Osteoblast (primary cell): Measurements from ENCODE around the gene TTBK1. TPM values are rescaled to one million over a fixed set of nuclear protein-coding genes. Genes with fewer than 3 reads are reported as not detected.

ENCODE experiments used
- DNase-seq: peaks from one replicate; pipeline ENCODE4 v3.0.0; 2011; ENCODE audit warnings: low spot score, mixed read lengths; ENCODE audit not compliant: insufficient read length; ENCODE audit errors: missing footprints
- H2AFZ ChIP-seq: 2 replicates; pipeline ENCODE4 v1.6.0; 2011; ENCODE audit warnings: mild to moderate bottlenecking, low read length
- H3K27ac ChIP-seq: 2 replicates; pipeline ENCODE4 v1.5.1; 2011; ENCODE audit warnings: mild to moderate bottlenecking, low read depth, low read length, moderate library complexity
- H3K27me3 ChIP-seq: 2 replicates; pipeline ENCODE4 v1.6.0; 2012; ENCODE audit warnings: mild to moderate bottlenecking, control low read depth, inconsistent platforms, low read length, moderate library complexity; ENCODE audit not compliant: insufficient read depth
- H3K36me3 ChIP-seq: 2 replicates; pipeline ENCODE4 v1.5.1; 2011; ENCODE audit warnings: mild to moderate bottlenecking, low read length, control low read depth, moderate library complexity; ENCODE audit not compliant: insufficient read depth
- H3K4me1 ChIP-seq: 2 replicates; pipeline ENCODE4 v1.5.1; 2011; ENCODE audit warnings: mild to moderate bottlenecking, low read length, control low read depth, moderate library complexity; ENCODE audit not compliant: insufficient read depth
- H3K4me2 ChIP-seq: 2 replicates; pipeline ENCODE4 v1.6.0; 2011; ENCODE audit warnings: mild to moderate bottlenecking, low read length; ENCODE audit not compliant: insufficient read depth
- H3K4me3 ChIP-seq: fragments of 200-600 bp; sonication (generic); 3 replicates; pipeline ENCODE4 v1.5.1; 2012; ENCODE audit warnings: mild to moderate bottlenecking, low read length, inconsistent platforms; ENCODE audit not compliant: insufficient read depth
- H3K79me2 ChIP-seq: 2 replicates; pipeline ENCODE4 v1.6.0; 2012; ENCODE audit warnings: mild to moderate bottlenecking, low read length, control low read depth, inconsistent platforms; ENCODE audit not compliant: insufficient read depth
- H3K9me3 ChIP-seq: 2 replicates; pipeline ENCODE4 v1.5.1; 2011; ENCODE audit warnings: low read depth, low read length, control low read depth
- H4K20me1 ChIP-seq: 2 replicates; pipeline ENCODE4 v1.6.0; 2012; ENCODE audit warnings: mild to moderate bottlenecking, low read length, control low read depth; ENCODE audit not compliant: insufficient read depth
- CTCF ChIP-seq: IDR thresholded peaks from 2 replicates; pipeline ENCODE4 v1.5.1; 2011; ENCODE audit warnings: mild to moderate bottlenecking, low read depth, low read length, moderate library complexity; ENCODE audit errors: extremely low read depth
- total RNA-seq: library from RNA; depleted of rRNA; stranded (reverse); fragments of >200 nt; gene quantifications from 2 replicates; pipeline ENCODE4 v1.2.3, GENCODE V29; 2012

Gene TTBK1
- total RNA-seq, 1 donor: under 0.01 TPM

- Histone ChIP-seq H3K27me3 (peaks cover 25% of the 10 kb centered on the region), H3K4me2 (no peak overlapping the region), H3K4me3 (no peak overlapping the region), H3K9me3 (no peaks in the 10 kb centered on the region), H4K20me1 (no peaks in the 10 kb centered on the region), H3K79me2 (no peaks in the 10 kb centered on the region), H3K36me3 (no peaks in the 10 kb centered on the region), H2AFZ (no peak overlapping the region), H3K27ac (no peak overlapping the region), H3K4me1 (peaks cover 3% of the 10 kb centered on the region)
- no peak for TF ChIP-seq CTCF
- DNase-seq: peak; percentile 69
Measured at GRCh38 chr6:43255408-43256054, 12.2 kb downstream of the TTBK1 start.

DNA sequence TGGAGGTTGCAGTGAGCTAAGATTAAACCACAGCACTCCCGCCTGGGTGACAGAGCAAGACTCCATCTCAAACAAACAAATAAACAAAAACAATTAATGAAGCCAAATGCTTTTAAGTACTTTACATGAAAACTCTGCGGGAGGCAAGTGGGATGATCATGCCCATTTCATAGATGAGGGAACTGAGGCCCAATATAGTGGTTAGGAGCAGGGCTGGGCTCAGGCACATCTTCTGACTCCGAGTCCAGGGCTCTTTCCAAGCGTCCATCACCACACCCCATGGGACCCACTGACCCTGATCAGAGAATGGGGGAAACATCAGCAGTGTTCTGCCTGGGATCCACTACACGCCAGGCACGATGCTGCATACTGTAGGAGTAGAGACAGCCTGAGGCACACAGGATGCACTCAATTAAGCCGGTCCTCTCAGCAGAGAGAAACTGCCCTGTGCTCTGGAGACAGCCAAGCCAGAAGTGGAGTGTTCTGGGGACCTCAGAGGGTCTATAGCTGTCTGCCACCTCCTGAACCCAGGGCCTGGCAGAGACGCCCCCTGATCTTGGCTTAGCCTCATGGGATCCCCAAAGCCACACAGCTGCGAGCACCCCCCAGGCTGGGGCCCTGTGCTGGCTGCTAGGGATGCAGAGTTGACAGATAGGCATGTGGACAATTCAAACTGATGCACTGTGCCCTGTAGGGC lies 13.5 kb downstream of the TTBK1 start:
- Histone ChIP-seq H3K9me3 (no peaks in the 10 kb centered on the region), H2AFZ (no peak overlapping the region), H3K4me3 (no peak overlapping the region), H3K79me2 (no peaks in the 10 kb centered on the region), H4K20me1 (no peaks in the 10 kb centered on the region), H3K4me1 (peaks cover 1% of the 10 kb centered on the region), H3K36me3 (no peaks in the 10 kb centered on the region), H3K27ac (no peak overlapping the region), H3K27me3 (peaks cover 16% of the 10 kb centered on the region), H3K4me2 (no peak overlapping the region)
- TF ChIP-seq CTCF: no peak
- peak; percentile 60 for DNase-seq

DNA sequence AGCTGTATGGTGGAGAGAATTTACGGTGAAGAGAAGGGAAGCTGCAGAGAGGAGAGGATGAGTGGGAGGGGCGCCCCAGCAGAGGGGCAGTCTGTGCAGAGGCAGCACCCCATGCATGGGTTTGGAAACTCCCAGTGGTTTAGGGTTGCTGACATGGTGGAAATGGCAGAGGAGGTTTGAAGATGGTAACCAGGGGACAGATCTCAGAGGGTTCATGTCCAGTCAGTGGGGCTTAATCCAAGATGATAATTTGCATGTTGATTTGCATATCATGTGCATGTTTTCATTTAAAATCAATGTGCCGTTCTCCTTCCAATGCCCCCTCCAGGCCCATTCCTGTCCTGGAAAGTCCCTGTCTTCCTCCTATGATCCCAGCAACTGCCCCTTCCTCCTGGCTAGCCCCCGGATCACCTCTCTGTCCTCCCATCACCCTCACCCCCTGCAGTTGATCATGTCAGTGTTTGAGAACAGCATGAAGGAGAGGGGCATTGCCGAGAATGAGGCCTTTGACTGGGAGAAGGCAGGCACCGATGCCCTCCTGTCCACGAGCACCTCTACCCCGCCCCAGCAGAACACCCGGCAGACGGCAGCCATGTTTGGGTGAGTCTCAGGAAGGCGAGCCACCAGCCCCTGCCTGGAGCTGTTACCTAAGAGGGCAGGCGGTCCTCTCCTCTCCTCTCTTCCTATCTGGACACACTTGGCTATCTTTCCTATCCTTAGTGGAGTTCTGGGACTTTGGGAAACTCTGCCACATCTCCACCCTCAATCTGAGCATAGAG lies 14.3 kb downstream of the TTBK1 start:
- Histone ChIP-seq H3K4me1 (no peaks in the 10 kb centered on the region), H4K20me1 (no peaks in the 10 kb centered on the region), H3K36me3 (no peaks in the 10 kb centered on the region), H3K27me3 (peaks cover 13% of the 10 kb centered on the region), H3K4me2 (no peak overlapping the region), H3K27ac (no peak overlapping the region), H3K9me3 (no peaks in the 10 kb centered on the region), H2AFZ (no peak overlapping the region), H3K79me2 (no peaks in the 10 kb centered on the region), H3K4me3 (no peak overlapping the region)
- TF ChIP-seq CTCF: no peak
- DNase-seq: peak; percentile 59

DNA sequence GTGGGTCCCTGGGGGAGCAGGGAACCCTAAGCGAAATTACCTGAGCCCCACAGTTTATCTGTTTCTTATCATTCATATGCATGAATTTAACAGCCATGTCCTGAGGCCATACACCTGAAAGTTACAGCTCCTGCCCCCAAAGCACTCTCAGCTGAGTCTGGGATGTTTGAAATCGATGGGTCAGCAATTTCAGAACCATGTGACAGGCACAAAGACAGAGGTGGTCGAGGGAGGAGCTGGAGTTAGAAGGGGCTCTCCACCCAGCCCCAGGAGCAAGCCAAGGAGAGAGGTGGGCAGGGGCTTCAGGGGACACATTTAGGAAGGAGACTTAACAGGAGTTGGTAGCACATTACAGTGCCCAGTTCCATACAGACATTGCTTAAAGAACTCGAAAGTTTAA lies 14.9 kb downstream of the TTBK1 start:
- Histone ChIP-seq H3K27me3 (peaks cover 10% of the 10 kb centered on the region), H3K36me3 (no peaks in the 10 kb centered on the region), H3K79me2 (no peaks in the 10 kb centered on the region), H3K27ac (no peak overlapping the region), H2AFZ (no peak overlapping the region), H3K4me2 (no peak overlapping the region), H3K4me1 (no peaks in the 10 kb centered on the region), H3K9me3 (no peaks in the 10 kb centered on the region), H4K20me1 (no peaks in the 10 kb centered on the region), H3K4me3 (no peak overlapping the region)
- DNase-seq: peak; percentile 68
- TF ChIP-seq CTCF: no peak
